Raji (cell line): Measurements from ENCODE around the gene SAMD7.

Experiments used
- POLR2A ChIP-seq: IDR thresholded peaks from 2 replicates; pipeline ENCODE4 v1.6.1; 2011; ENCODE audit warnings: low read depth, low read length, control low read depth; ENCODE audit not compliant: insufficient read depth

Gene SAMD7

GRCh38 chr3:169945313-169945712, 33.9 kb downstream of the SAMD7 start:
- TF ChIP-seq POLR2A: peak; percentile 75

GRCh38 chr3:169946336-169946735, 35.0 kb downstream of the SAMD7 start:
- 0 out of 2 replicates have a peak, but pooled peaks have one; percentile 23 for TF ChIP-seq POLR2A

GRCh38 chr3:169948559-169949448, 37.4 kb downstream of the SAMD7 start:
- no peak for TF ChIP-seq POLR2A

- no peak for TF ChIP-seq POLR2A
Observed at GRCh38 chr3:169952045-169952444, 40.7 kb downstream of the SAMD7 start.

GRCh38 chr3:169953462-169954141, 42.2 kb downstream of the SAMD7 start:
- no peak for TF ChIP-seq POLR2A

- peak; percentile 32; the same call in 1 of the 2 replicates for TF ChIP-seq POLR2A
Observed at GRCh38 chr3:169954142-169954756, 42.9 kb downstream of the SAMD7 start.

- TF ChIP-seq POLR2A: no peak
Observed at GRCh38 chr3:169955406-169955805, 44.0 kb downstream of the SAMD7 start.

GRCh38 chr3:169964176-169964575, 52.8 kb downstream of the SAMD7 start:
- no peak for TF ChIP-seq POLR2A

- TF ChIP-seq POLR2A: no peak
Observed at GRCh38 chr3:169965562-169966427, 54.4 kb downstream of the SAMD7 start.

- TF ChIP-seq POLR2A: peak; percentile 86
Observed at GRCh38 chr3:169966428-169966950, 55.1 kb downstream of the SAMD7 start, which contains the start of gene SEC62. SEC62 (plus strand) TSS chr3:169966807; CDS start chr3:169966823, 16 bp downstream.

GRCh38 chr3:169966951-169967915, 55.9 kb downstream of the SAMD7 start:
- TF ChIP-seq POLR2A: no peak

GRCh38 chr3:169968224-169968885, 57.0 kb downstream of the SAMD7 start:
- TF ChIP-seq POLR2A: no peak
